OCI-LY7 (cell line): ENCODE measurements around the gene RBM48. TPM values are rescaled to one million over a fixed set of nuclear protein-coding genes. Genes with fewer than 3 reads are reported as not detected.

Experiments
- BruUV-seq: library from RNA; stranded (reverse); fragments of 400-500 nt; replicated peaks from 2 replicates; lab custom pipeline; 2021; lab: Mats Ljungman, UMichigan
- CTCF ChIA-PET: fragments of 300-600 bp; sonication (Branson Sonifier 250); formaldehyde crosslinking; loops from one replicate; lab custom pipeline; 2022; ENCODE audit warnings: antibody characterized with exemption; ENCODE audit not compliant: unreplicated experiment; lab: Charles Lee
- POLR2A ChIA-PET: fragments of 300-600 bp; sonication (Branson Sonifier 250); formaldehyde crosslinking; loops from one replicate; lab custom pipeline; 2022; ENCODE audit warnings: antibody characterized with exemption; lab: Charles Lee
- DNase-seq: peaks from one replicate; pipeline ENCODE4 v3.0.0-alpha.2; 2015; ENCODE audit warnings: low spot score
- H2AFZ ChIP-seq: fragments of 200-600 bp; sonication (generic), shearing (Covaris generic); 2 replicates; pipeline ENCODE4 v1.6.1; 2014; ENCODE audit warnings: mild to moderate bottlenecking, antibody characterized with exemption, low read length, moderate library complexity
- H3K27ac ChIP-seq: fragments of 200-600 bp; sonication (generic); 2 replicates; pipeline ENCODE4 v1.5.1; 2014; ENCODE audit warnings: mixed run types, low read depth, mild to moderate bottlenecking, moderate library complexity, low read length, inconsistent platforms; ENCODE audit not compliant: poor library complexity, severe bottlenecking
- H3K36me3 ChIP-seq: fragments of 200-600 bp; sonication (generic); 2 replicates; pipeline ENCODE4 v1.6.1; 2014; ENCODE audit warnings: mild to moderate bottlenecking, antibody characterized with exemption, low read length, moderate library complexity, mixed read lengths; ENCODE audit not compliant: insufficient read depth
- H3K4me1 ChIP-seq: fragments of 200-600 bp; sonication (generic); 2 replicates; pipeline ENCODE4 v1.5.1; 2014; ENCODE audit warnings: mild to moderate bottlenecking, low read length; ENCODE audit not compliant: insufficient read depth, poor library complexity, severe bottlenecking
- H3K4me2 ChIP-seq: fragments of 200-600 bp; sonication (generic); 2 replicates; pipeline ENCODE4 v1.6.1; 2014; ENCODE audit warnings: mild to moderate bottlenecking, low read length
- H3K4me3 ChIP-seq: fragments of 200-600 bp; sonication (generic); 2 replicates; pipeline ENCODE4 v1.5.1; 2014; ENCODE audit warnings: mild to moderate bottlenecking, low read depth, low read length; ENCODE audit not compliant: poor library complexity, severe bottlenecking
- H3K79me2 ChIP-seq: fragments of 200-600 bp; sonication (generic); 2 replicates; pipeline ENCODE4 v1.6.1; 2016; ENCODE audit warnings: low read depth, mild to moderate bottlenecking, low read length, moderate library complexity, mixed read lengths; ENCODE audit not compliant: insufficient read depth
- H3K9me2 ChIP-seq: fragments of 200-600 bp; sonication (generic); 2 replicates; pipeline ENCODE4 v1.6.1; 2016; ENCODE audit warnings: mild to moderate bottlenecking, low read length, mixed read lengths; ENCODE audit not compliant: insufficient read depth
- H3K9me3 ChIP-seq: fragments of 200-600 bp; sonication (generic); 2 replicates; pipeline ENCODE4 v1.6.1; 2014; ENCODE audit warnings: mild to moderate bottlenecking, mixed run types, low read length, mixed read lengths
- H4K20me1 ChIP-seq: fragments of 200-600 bp; sonication (generic); 2 replicates; pipeline ENCODE4 v1.6.1; 2014; ENCODE audit warnings: mild to moderate bottlenecking, antibody characterized with exemption, low read length, moderate library complexity, mixed read lengths; ENCODE audit not compliant: insufficient read depth
- CTCF ChIP-seq: fragments of 200-600 bp; sonication (generic); conservative IDR thresholded peaks from 2 replicates; pipeline ENCODE4 v1.5.1; 2014; ENCODE audit warnings: mild to moderate bottlenecking, antibody characterized with exemption, low read length, moderate library complexity, mixed read lengths
- EZH2phosphoT487 ChIP-seq: fragments of 200-600 bp; sonication (generic); IDR thresholded peaks from 2 replicates; pipeline ENCODE4 v1.6.1; 2018; ENCODE audit warnings: low read depth, borderline replicate concordance, mild to moderate bottlenecking, mixed run types, antibody characterized with exemption, low read length, moderate library complexity, mixed read lengths
- intact Hi-C: fragments of 100-400 bp; cut with micrococcal nuclease; formaldehyde crosslinking; loops from one replicate; pipeline ENCODE4 v1.10.0; 2022; ENCODE audit not compliant: unreplicated experiment
- total RNA-seq, 2 experiments: library from RNA; depleted of rRNA in 1 of 2; stranded (reverse); fragments of >200 nt in 1 of 2; shearing (Covaris generic) in 1 of 2; gene quantifications; 2 replicates each; pipeline ENCODE4 v1.2.3, GENCODE V29; 2014 to 2022

Gene RBM48
- total RNA-seq, 2 experiments from 2014 or later = 10.7 to 15.1 TPM

- ChIA-PET POLR2A (no interaction called here), CTCF (no interaction called here)
- H3K4me2 ChIP-seq = no peak overlapping the region
- no peaks in the 10 kb centered on the region for H4K20me1 ChIP-seq
- H3K4me3 ChIP-seq = no peak overlapping the region
- H3K79me2 ChIP-seq = peaks cover 20% of the 10 kb centered on the region; the same call in 1 of the 2 replicates
- TF ChIP-seq EZH2phosphoT487 (no peak), CTCF (no peak)
- H3K9me2 ChIP-seq = no peaks in the 10 kb centered on the region
- H3K4me1 ChIP-seq = no peaks in the 10 kb centered on the region
- H3K27ac ChIP-seq = no peak overlapping the region
- peaks cover 58% of the 10 kb centered on the region for H3K36me3 ChIP-seq
- no TSS peak for BruUV-seq
- no peaks in the 10 kb centered on the region for H3K9me3 ChIP-seq
- H2AFZ ChIP-seq = no peak overlapping the region
- intact Hi-C loops = no loop called here
- no peak for DNase-seq
Observed at GRCh38 chr7:92520024-92520423, 8.6 kb upstream of the RBM48 start.

- Histone ChIP-seq H3K4me1 (peaks cover 8% of the 10 kb centered on the region), H4K20me1 (no peaks in the 10 kb centered on the region), H2AFZ (no peak overlapping the region), H3K27ac (no peak overlapping the region), H3K4me3 (no peak overlapping the region), H3K4me2 (no peak overlapping the region), H3K9me3 (no peaks in the 10 kb centered on the region), H3K36me3 (peaks cover 40% of the 10 kb centered on the region), H3K9me2 (no peaks in the 10 kb centered on the region), H3K79me2 (peaks cover 45% of the 10 kb centered on the region)
- BruUV-seq = no TSS peak
- ChIA-PET CTCF (no interaction called here), POLR2A (no interaction called here)
- DNase-seq = no peak
- intact Hi-C loops = no loop called here
- TF ChIP-seq EZH2phosphoT487 (no peak), CTCF (no peak)
Observed at GRCh38 chr7:92523110-92523509, 5.5 kb upstream of the RBM48 start.

GRCh38 chr7:92527300-92528187 is 1.1 kb upstream of the RBM48 start:
- no TSS peak for BruUV-seq
- peaks cover 51% of the 10 kb centered on the region for H3K79me2 ChIP-seq
- H3K4me3 ChIP-seq = peak overlapping the region; percentile 84

More at GRCh38 chr7:92527300-92528187, 1.1 kb upstream of the RBM48 start:
- Histone ChIP-seq H3K9me3 (no peaks in the 10 kb centered on the region), H4K20me1 (no peaks in the 10 kb centered on the region), H3K27ac (peak overlapping the region; percentile 81), H3K4me1 (peaks cover 14% of the 10 kb centered on the region), H3K9me2 (no peaks in the 10 kb centered on the region), H3K4me2 (peak overlapping the region; percentile 90), H3K36me3 (peaks cover 33% of the 10 kb centered on the region), H2AFZ (peak overlapping the region; percentile 86)
- TF ChIP-seq EZH2phosphoT487 (no peak), CTCF (0 out of 2 replicates have a peak, but pooled peaks have one; percentile 36)
- peak; percentile 83 for DNase-seq
- CTCF ChIA-PET = no interaction called here
- POLR2A ChIA-PET = interaction anchor here (0.6 to 2.2 kb wide), 11 partner anchors 10 to 1788 kb away, joined by 3 to 10 read pairs (median 4); partner anchors contain the start of gene AKAP9
- intact Hi-C loops = loop anchor here (1.0 to 5.0 kb wide), 6 partner anchors 60 to 705 kb away; partner anchors contain the start of genes AKAP9 and VPS50
